ENCODE measurements around the gene HLA-DOB. TPM values are rescaled to one million over a fixed set of nuclear protein-coding genes. Genes with fewer than 3 reads are reported as not detected.

The HLA-DOB gene
- total and polyA plus RNA-seq, 2 donors (not counting 3 experiments of a cell fraction or from before 2014, with no cell fraction given) = 0.46 to 0.54 TPM

- H3K9ac ChIP-seq (replicated peaks; ENCODE audit: extremely low read depth, insufficient read depth, low read length) = no peak overlapping the region
- no peak overlapping the region for H3K4me3 ChIP-seq (replicated peaks in 1 of 3; ENCODE audit: insufficient read depth in 1 of 3, low read depth in 1 of 3, low read length in 3 of 3)
- no peak overlapping the region for H2AFZ ChIP-seq (ENCODE audit: low read depth, low read length)
- no peaks in the 10 kb centered on the region for H3K79me2 ChIP-seq (ENCODE audit: control insufficient read depth, insufficient read depth, low read length)
- no peak overlapping the region for H3K4me2 ChIP-seq (ENCODE audit: insufficient read depth, low read length)
- H3K27ac ChIP-seq (ENCODE audit: insufficient read depth, low read depth, low read length) = no peak overlapping the region
- H3K36me3 ChIP-seq (ENCODE audit: control insufficient read depth in 2 of 2, extremely low read depth in 1 of 2, insufficient read depth in 2 of 2, low read length in 2 of 2) = no peaks in the 10 kb centered on the region
- POLR2A ChIA-PET = no interaction called here
- H3K4me1 ChIP-seq (ENCODE audit: control insufficient read depth, extremely low read depth, insufficient read depth, low read length) = no peaks in the 10 kb centered on the region
- TF ChIP-seq MAX (IDR thresholded peaks at IDR 0.05; ENCODE audit: insufficient read depth, insufficient read length) (no peak), MYC (IDR thresholded peaks at IDR 0.05; ENCODE audit: low read depth, low read length) (no peak), JUN (IDR thresholded peaks at IDR 0.05; ENCODE audit: borderline replicate concordance, insufficient read depth, insufficient read length, low read depth) (no peak), POLR2AphosphoS5 (IDR thresholded peaks at IDR 0.05; ENCODE audit: insufficient read depth, low read depth, low read length) (no peak), GATA2 (IDR thresholded peaks at IDR 0.05; ENCODE audit: insufficient read depth, insufficient read length, low read depth, low read length) (no peak), CTCF (IDR thresholded peaks at IDR 0.05; ENCODE audit: extremely low read depth in 1 of 2, insufficient read depth in 1 of 2, low read depth in 1 of 2, low read length in 2 of 2) (no peak), FOS (IDR thresholded peaks at IDR 0.05; ENCODE audit: borderline replicate concordance, insufficient read depth, low read length) (no peak)
- BruUV-seq (replicated peaks) = no TSS peak
- H3K9me1 ChIP-seq (replicated peaks; ENCODE audit: control insufficient read depth, extremely low read depth, insufficient read depth, low read length) = no peaks in the 10 kb centered on the region
- dilution Hi-C loops (cut with MboI; ENCODE audit: extremely low pct_ligation_motif_present, low sequenced_read_pairs) = no loop called here
- H3K27me3 ChIP-seq (ENCODE audit: control insufficient read depth in 2 of 2, insufficient read depth in 2 of 2, low read length in 2 of 2) = peaks cover 37 to 68% of the 10 kb centered on the region in 2 experiments
- no peak for FAIRE-seq
- DNase-seq (ENCODE audit: low read depth, low spot score) = no peak
- no peaks in the 10 kb centered on the region for H4K20me1 ChIP-seq (replicated peaks; ENCODE audit: control insufficient read depth, extremely low read depth, insufficient read depth, low read length)
- H3K9me3 ChIP-seq (replicated peaks; ENCODE audit: control insufficient read depth, insufficient read depth, low read length) = no peaks in the 10 kb centered on the region
- intact Hi-C loops (cut with micrococcal nuclease) = loop anchor here (5.0 to 10.0 kb wide), 3 partner anchors 97 to 754 kb away; no protein-coding TSS in a partner anchor
- CTCF ChIA-PET = interaction anchor here (0.8 to 6.2 kb wide), 9 partner anchors 9 to 383 kb away, joined by 3 to 63 read pairs (median 4); partner anchors contain the start of genes PSMB9 and TAP1
Observed at GRCh38 chr6:32799168-32799567, 17.6 kb downstream of the HLA-DOB start.
